Mesothelial cell of epicardium (in vitro differentiated cells): ENCODE data around the gene MIDN. TPM values are rescaled to one million over a fixed set of nuclear protein-coding genes. Genes with fewer than 3 reads are reported as not detected.

Experiments
- DNase-seq, 2 experiments: peaks; one replicate each; pipeline ENCODE4 v3.0.0; 2021; ENCODE audit warnings: low spot score in 2 of 2; ENCODE audit not compliant: unreplicated experiment in 2 of 2
- H3K27ac Mint-ChIP-seq: 2 replicates; pipeline ENCODE4 v1.8.0; 2021; ENCODE audit warnings: mixed read lengths
- H3K27me3 Mint-ChIP-seq: 2 replicates; pipeline ENCODE4 v1.8.0; 2021; ENCODE audit warnings: low read depth, mixed read lengths
- H3K36me3 Mint-ChIP-seq: 2 replicates; pipeline ENCODE4 v1.8.0; 2021; ENCODE audit warnings: mixed read lengths
- H3K4me1 Mint-ChIP-seq: 2 replicates; pipeline ENCODE4 v1.8.0; 2021; ENCODE audit warnings: mixed read lengths
- H3K4me3 Mint-ChIP-seq: 2 replicates; pipeline ENCODE4 v1.8.0; 2021; ENCODE audit warnings: mild to moderate bottlenecking, moderate library complexity, mixed read lengths
- H3K9me3 Mint-ChIP-seq: 2 replicates; pipeline ENCODE4 v1.8.0; 2021; ENCODE audit warnings: mixed read lengths
- total RNA-seq: library from RNA; stranded (reverse); gene quantifications from 3 replicates; pipeline ENCODE4 v1.2.1, GENCODE V29; 2021
- TF ChIP-seq, protein P1 (sequence below): fragments of 200-600 bp; sonication (generic); IDR thresholded peaks from one replicate; pipeline ENCODE4 v1.5.0; 2021; ENCODE audit warnings: antibody characterized with exemption; ENCODE audit not compliant: unreplicated experiment

MIDN gene
- total RNA-seq, 1 donor from 2014 or later: 177 TPM

DNA sequence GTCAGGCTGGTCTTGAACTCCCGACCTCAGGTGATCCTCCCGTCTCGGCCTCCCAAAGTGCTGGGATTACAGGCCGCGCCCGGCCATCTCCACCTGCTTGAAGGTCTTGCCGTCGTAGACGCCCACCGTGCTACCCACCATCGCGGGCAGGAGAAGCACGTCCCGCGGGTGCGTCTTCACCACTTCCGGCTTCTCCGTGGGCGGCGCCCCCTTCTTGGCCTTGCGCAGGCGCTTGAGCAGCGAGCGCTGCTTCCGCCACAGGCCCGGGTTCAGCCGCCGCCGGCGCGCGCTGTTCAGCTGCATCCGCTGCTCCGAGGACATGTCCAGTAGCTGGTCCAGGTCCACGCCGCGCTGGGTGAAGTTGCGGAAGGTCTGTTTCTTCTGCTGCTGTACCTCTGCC is 58.9 kb downstream of the MIDN start:
- TF ChIP-seq, protein P1, sequence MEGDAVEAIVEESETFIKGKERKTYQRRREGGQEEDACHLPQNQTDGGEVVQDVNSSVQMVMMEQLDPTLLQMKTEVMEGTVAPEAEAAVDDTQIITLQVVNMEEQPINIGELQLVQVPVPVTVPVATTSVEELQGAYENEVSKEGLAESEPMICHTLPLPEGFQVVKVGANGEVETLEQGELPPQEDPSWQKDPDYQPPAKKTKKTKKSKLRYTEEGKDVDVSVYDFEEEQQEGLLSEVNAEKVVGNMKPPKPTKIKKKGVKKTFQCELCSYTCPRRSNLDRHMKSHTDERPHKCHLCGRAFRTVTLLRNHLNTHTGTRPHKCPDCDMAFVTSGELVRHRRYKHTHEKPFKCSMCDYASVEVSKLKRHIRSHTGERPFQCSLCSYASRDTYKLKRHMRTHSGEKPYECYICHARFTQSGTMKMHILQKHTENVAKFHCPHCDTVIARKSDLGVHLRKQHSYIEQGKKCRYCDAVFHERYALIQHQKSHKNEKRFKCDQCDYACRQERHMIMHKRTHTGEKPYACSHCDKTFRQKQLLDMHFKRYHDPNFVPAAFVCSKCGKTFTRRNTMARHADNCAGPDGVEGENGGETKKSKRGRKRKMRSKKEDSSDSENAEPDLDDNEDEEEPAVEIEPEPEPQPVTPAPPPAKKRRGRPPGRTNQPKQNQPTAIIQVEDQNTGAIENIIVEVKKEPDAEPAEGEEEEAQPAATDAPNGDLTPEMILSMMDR: no peak
- H3K27ac Mint-ChIP-seq: no peak overlapping the region
- no peaks in the 10 kb centered on the region for H3K36me3 Mint-ChIP-seq

DNA sequence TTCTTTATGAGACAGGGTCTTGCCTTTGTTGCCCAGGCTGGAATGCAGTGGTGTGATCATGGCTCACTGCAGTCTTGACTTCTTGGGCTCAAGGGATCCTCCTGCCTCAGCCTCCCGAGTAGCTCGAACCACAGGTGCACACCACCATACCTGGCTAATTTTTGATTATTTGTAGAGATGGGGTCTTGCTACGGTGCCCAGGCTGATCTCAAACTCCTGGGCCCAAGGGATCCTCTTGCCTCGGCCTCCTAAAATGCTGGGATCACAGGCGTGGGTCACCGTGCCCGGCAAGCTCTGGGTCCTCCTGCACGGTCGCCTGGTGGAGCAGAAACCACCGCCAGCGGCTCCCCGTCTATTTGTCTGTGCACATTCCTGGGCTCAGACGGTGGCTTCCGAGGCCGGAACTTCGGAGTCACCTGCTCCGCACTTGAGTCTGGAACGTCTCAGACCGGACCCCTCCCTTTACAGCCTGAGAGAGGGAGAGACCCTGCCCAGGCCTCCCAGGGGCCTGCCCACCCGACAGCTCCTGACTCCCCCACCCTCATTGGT is 59.4 kb downstream of the MIDN start:
- H3K27ac Mint-ChIP-seq: no peak overlapping the region
- H3K36me3 Mint-ChIP-seq: no peaks in the 10 kb centered on the region
- H3K27me3 Mint-ChIP-seq: no peaks in the 10 kb centered on the region

More for the DNA sequence above, 58.9 kb downstream of the MIDN start:
- Mint-ChIP-seq H3K4me1 (peaks cover 1% of the 10 kb centered on the region), H3K9me3 (no peaks in the 10 kb centered on the region), H3K27me3 (no peaks in the 10 kb centered on the region), H3K4me3 (no peak overlapping the region)
- DNase-seq: no peak

DNA sequence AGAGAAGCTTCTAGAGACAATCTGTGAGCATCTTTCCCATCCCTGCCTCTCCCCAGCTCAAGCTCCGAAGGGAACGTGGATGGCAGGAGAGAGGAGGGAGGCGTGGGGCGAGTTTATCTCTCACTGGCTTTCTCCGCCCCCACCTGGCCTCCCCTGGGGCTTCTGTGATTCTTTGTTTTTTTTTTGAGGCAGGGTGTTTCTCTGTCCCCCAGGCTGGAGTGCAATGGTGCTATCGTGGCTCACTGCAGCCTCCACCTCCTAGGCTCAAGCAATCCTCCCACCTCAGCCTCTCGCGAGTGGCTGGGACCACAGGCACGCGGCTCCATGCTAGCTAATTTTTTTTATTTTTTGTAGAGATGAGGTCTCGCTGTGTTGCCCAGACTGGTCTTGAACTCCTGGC is 60.3 kb downstream of the MIDN start:
- Mint-ChIP-seq H3K27ac (no peak overlapping the region), H3K27me3 (no peaks in the 10 kb centered on the region)
- DNase-seq: no peak

More for the DNA sequence above, 59.4 kb downstream of the MIDN start:
- DNase-seq: no peak
- Mint-ChIP-seq H3K4me3 (no peak overlapping the region), H3K4me1 (peaks cover 4% of the 10 kb centered on the region), H3K9me3 (no peaks in the 10 kb centered on the region)
- TF ChIP-seq, protein P1: no peak

More for the DNA sequence above, 60.3 kb downstream of the MIDN start:
- TF ChIP-seq, protein P1: no peak
- Mint-ChIP-seq H3K4me3 (no peak overlapping the region), H3K4me1 (peaks cover 6% of the 10 kb centered on the region), H3K36me3 (no peaks in the 10 kb centered on the region), H3K9me3 (no peaks in the 10 kb centered on the region)

Other genes starting within 250 kb of the MIDN start
- 0.29 to 0.36 TPM (median 0.34 TPM) in 3 replicates for gene GRIN3B, start 248.2 kb upstream of the MIDN start, total RNA-seq
- gene TMEM259, start 227.5 kb upstream of the MIDN start, total RNA-seq: 232 to 245 TPM (median 242 TPM) in 3 replicates
- not detected in 3 replicates for gene RNU6-2, start 227.1 kb upstream of the MIDN start, total RNA-seq
- 492 to 501 TPM (median 493 TPM) in 3 replicates for gene CNN2, start 222.0 kb upstream of the MIDN start, total RNA-seq
- 18.0 to 22.5 TPM (median 20.1 TPM) in 3 replicates for gene ABCA7, start 208.5 kb upstream of the MIDN start, total RNA-seq
- 2.4 to 3.8 TPM (median 3.2 TPM) in 3 replicates for gene ARHGAP45, start 181.4 kb upstream of the MIDN start, total RNA-seq
- 137 to 145 TPM (median 143 TPM) in 3 replicates for gene POLR2E, start 153.2 kb upstream of the MIDN start, total RNA-seq
- 190 to 208 TPM (median 201 TPM) in 3 replicates for gene GPX4, start 144.6 kb upstream of the MIDN start, total RNA-seq
- 48.5 to 56.1 TPM (median 53.0 TPM) in 3 replicates for gene SBNO2, start 74.3 kb upstream of the MIDN start, total RNA-seq
- gene STK11, start 42.8 kb upstream of the MIDN start, total RNA-seq: 71.7 to 73.0 TPM (median 71.8 TPM) in 3 replicates
- 9.0 to 10.4 TPM (median 9.2 TPM) in 3 replicates for gene CBARP, start 10.6 kb upstream of the MIDN start, total RNA-seq
- gene ATP5F1D, start 6.8 kb upstream of the MIDN start, total RNA-seq: 105 to 115 TPM (median 108 TPM) in 3 replicates
- 659 to 674 TPM (median 670 TPM) in 3 replicates for gene CIRBP, start 20.7 kb downstream of the MIDN start, total RNA-seq
- gene FAM174C, start 26.9 kb downstream of the MIDN start, total RNA-seq: 24.4 to 25.8 TPM (median 25.5 TPM) in 3 replicates
- gene EFNA2, start 37.3 kb downstream of the MIDN start, total RNA-seq: 13.1 to 15.0 TPM (median 14.0 TPM) in 3 replicates
- 52.2 to 56.8 TPM (median 55.9 TPM) in 3 replicates for gene NDUFS7, start 135.3 kb downstream of the MIDN start, total RNA-seq
- gene GAMT, start 153.0 kb downstream of the MIDN start, total RNA-seq: 41.5 to 44.5 TPM (median 42.6 TPM) in 3 replicates
- gene DAZAP1, start 159.0 kb downstream of the MIDN start, total RNA-seq: 130 to 134 TPM (median 131 TPM) in 3 replicates
- gene RPS15, start 189.8 kb downstream of the MIDN start, total RNA-seq: 1,014 to 1,040 TPM (median 1,034 TPM) in 3 replicates
- gene APC2, start 201.5 kb downstream of the MIDN start, total RNA-seq: 2.3 to 2.8 TPM (median 2.4 TPM) in 3 replicates
- gene C19orf25, start 230.6 kb downstream of the MIDN start, total RNA-seq: 29.4 to 34.2 TPM (median 30.0 TPM) in 3 replicates
- 20.9 to 24.0 TPM (median 22.6 TPM) in 3 replicates for gene PCSK4, start 241.8 kb downstream of the MIDN start, total RNA-seq
- 3.6 to 3.9 TPM (median 3.8 TPM) in 3 replicates for gene REEP6, start 242.6 kb downstream of the MIDN start, total RNA-seq